A549 (cell line): ENCODE results near the gene LRRC75B.

Source experiments
- CHD2 ChIP-seq: fragments of 150-350 bp; IDR thresholded peaks from 2 replicates; pipeline ENCODE4 v1.6.1; 2014; ENCODE audit warnings: low read length; ENCODE audit not compliant: partially characterized antibody
- CTCF ChIP-seq: fragments of >200 bp; sonication (Bioruptor Twin); formaldehyde crosslinking; IDR thresholded peaks from 3 replicates; pipeline ENCODE4 v1.5.1; 2016
- PHF8 ChIP-seq: fragments of 200-600 bp; sonication (generic); IDR thresholded peaks from 2 replicates; pipeline ENCODE4 v1.6.1; 2016; ENCODE audit warnings: low read depth, mild to moderate bottlenecking, antibody characterized with exemption, moderate library complexity, borderline replicate concordance
- POLR2A ChIP-seq: IDR thresholded peaks from 2 replicates; pipeline ENCODE4 v1.6.1; 2012; ENCODE audit warnings: mild to moderate bottlenecking, low read length
- RAD21 ChIP-seq, 2 experiments: fragments of >200 bp in 1 of 2; sonication (Bioruptor Twin) in 1 of 2; formaldehyde crosslinking in 1 of 2; IDR thresholded peaks in 1 of 2; conservative IDR thresholded peaks in 1 of 2; 2 replicates in 1 of 2; 3 replicates in 1 of 2; pipeline ENCODE4 v1.6.1; 2012 to 2018; ENCODE audit warnings: inconsistent platforms in 1 of 2
- TF ChIP-seq, protein P1 (sequence below): fragments of 200-600 bp; sonication (generic); IDR thresholded peaks from 2 replicates; pipeline ENCODE4 v1.6.1; 2016; ENCODE audit warnings: antibody characterized with exemption, mild to moderate bottlenecking, moderate library complexity

- TF ChIP-seq, protein P1, sequence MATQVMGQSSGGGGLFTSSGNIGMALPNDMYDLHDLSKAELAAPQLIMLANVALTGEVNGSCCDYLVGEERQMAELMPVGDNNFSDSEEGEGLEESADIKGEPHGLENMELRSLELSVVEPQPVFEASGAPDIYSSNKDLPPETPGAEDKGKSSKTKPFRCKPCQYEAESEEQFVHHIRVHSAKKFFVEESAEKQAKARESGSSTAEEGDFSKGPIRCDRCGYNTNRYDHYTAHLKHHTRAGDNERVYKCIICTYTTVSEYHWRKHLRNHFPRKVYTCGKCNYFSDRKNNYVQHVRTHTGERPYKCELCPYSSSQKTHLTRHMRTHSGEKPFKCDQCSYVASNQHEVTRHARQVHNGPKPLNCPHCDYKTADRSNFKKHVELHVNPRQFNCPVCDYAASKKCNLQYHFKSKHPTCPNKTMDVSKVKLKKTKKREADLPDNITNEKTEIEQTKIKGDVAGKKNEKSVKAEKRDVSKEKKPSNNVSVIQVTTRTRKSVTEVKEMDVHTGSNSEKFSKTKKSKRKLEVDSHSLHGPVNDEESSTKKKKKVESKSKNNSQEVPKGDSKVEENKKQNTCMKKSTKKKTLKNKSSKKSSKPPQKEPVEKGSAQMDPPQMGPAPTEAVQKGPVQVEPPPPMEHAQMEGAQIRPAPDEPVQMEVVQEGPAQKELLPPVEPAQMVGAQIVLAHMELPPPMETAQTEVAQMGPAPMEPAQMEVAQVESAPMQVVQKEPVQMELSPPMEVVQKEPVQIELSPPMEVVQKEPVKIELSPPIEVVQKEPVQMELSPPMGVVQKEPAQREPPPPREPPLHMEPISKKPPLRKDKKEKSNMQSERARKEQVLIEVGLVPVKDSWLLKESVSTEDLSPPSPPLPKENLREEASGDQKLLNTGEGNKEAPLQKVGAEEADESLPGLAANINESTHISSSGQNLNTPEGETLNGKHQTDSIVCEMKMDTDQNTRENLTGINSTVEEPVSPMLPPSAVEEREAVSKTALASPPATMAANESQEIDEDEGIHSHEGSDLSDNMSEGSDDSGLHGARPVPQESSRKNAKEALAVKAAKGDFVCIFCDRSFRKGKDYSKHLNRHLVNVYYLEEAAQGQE: no peak
- TF ChIP-seq CHD2 (no peak), RAD21 (conservative IDR thresholded peaks at IDR 0.05 in 1 of 2, IDR thresholded peaks at IDR 0.05 in 1 of 2) (no peak), CTCF (no peak), PHF8 (no peak), POLR2A (no peak)
Measured at GRCh38 chr22:24587948-24588347, 4.9 kb downstream of the LRRC75B start.
